Activated B cell treated with CpG ODN at 0.5 μM for 24 hours (primary cell): ENCODE results near the gene KCNIP1. TPM values are rescaled to one million over a fixed set of nuclear protein-coding genes. Genes with fewer than 3 reads are reported as not detected.

Experiments
- ATAC-seq: fragments of 200-7000 bp; cut with Tn5 transposase; one replicate; pipeline ENCODE4 v1.10.0; 2021; ENCODE audit warnings: low read depth, mild to moderate bottlenecking, moderate library complexity
- CTCF ChIA-PET: fragments of 350-600 bp; sonication (Branson Sonifier 250); formaldehyde crosslinking; loops from one replicate; lab custom pipeline; 2021; ENCODE audit warnings: antibody characterized with exemption; lab: Charles Lee
- POLR2A ChIA-PET: fragments of 350-600 bp; sonication (Branson Sonifier 250); formaldehyde crosslinking; loops from one replicate; lab custom pipeline; 2021; ENCODE audit warnings: antibody characterized with exemption; lab: Charles Lee
- DNase-seq: peaks from one replicate; pipeline ENCODE4 v3.0.0; 2022
- H3K27ac Mint-ChIP-seq: one replicate; pipeline ENCODE4 v1.8.0; 2020; ENCODE audit warnings: mixed read lengths
- H3K27me3 Mint-ChIP-seq: one replicate; pipeline ENCODE4 v1.8.0; 2021; ENCODE audit warnings: mixed read lengths
- H3K36me3 Mint-ChIP-seq: one replicate; pipeline ENCODE4 v1.8.0; 2021; ENCODE audit warnings: low read depth, mixed read lengths
- H3K4me1 Mint-ChIP-seq: one replicate; pipeline ENCODE4 v1.8.0; 2021; ENCODE audit warnings: mixed read lengths
- H3K4me3 Mint-ChIP-seq: one replicate; pipeline ENCODE4 v1.8.0; 2020; ENCODE audit warnings: mild to moderate bottlenecking, mixed read lengths
- H3K9me3 Mint-ChIP-seq: one replicate; pipeline ENCODE4 v1.8.0; 2020; ENCODE audit warnings: mixed read lengths
- CTCF ChIP-seq: fragments of 200-600 bp; IDR thresholded peaks from one replicate; pipeline ENCODE4 v1.8.0; 2022; ENCODE audit warnings: antibody characterized with exemption, mild to moderate bottlenecking
- intact Hi-C: fragments of 100-400 bp; cut with micrococcal nuclease; formaldehyde crosslinking; loops from one replicate; pipeline ENCODE4 v1.15.1; 2024
- total RNA-seq: library from RNA; stranded (reverse); gene quantifications from 2 replicates; pipeline ENCODE4 v1.2.3, GENCODE V29; 2022

Gene KCNIP1
- total RNA-seq, 1 donor from 2014 or later = not detected

DNA sequence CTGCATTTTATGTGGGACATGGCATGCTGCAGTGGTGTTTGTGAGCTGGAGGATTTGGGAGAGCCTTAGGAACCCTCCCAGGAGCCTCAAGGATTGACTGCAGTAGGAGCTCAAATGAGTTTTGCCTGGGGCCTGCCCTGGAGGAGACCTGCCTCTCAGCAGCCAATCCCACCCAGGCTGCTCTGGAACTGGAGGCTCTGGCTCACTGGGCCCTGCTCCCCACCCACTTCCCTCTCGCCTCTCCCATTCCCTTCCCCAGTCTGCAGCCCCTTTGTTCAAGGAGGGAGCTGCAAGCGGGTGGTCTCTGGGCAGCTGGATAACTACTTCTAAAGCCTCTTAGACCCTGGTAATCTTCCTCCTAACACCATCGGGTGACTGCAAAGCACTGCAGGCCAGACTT is 24.2 kb downstream of the KCNIP1 start:
- H3K36me3 Mint-ChIP-seq = no peaks in the 10 kb centered on the region
- no peak overlapping the region for H3K27ac Mint-ChIP-seq
- H3K9me3 Mint-ChIP-seq = no peaks in the 10 kb centered on the region
- H3K27me3 Mint-ChIP-seq = no peaks in the 10 kb centered on the region
- POLR2A ChIA-PET = no interaction called here
- no peak for TF ChIP-seq CTCF
- H3K4me1 Mint-ChIP-seq = no peaks in the 10 kb centered on the region
- CTCF ChIA-PET = no interaction called here
- DNase-seq (no peak), ATAC-seq (no peak)
- intact Hi-C loops = no loop called here
- H3K4me3 Mint-ChIP-seq = no peak overlapping the region

GRCh38 chr5:170528976-170529375 is 25.2 kb downstream of the KCNIP1 start:
- DNase-seq = no peak
- Mint-ChIP-seq H3K9me3 (no peaks in the 10 kb centered on the region), H3K36me3 (no peaks in the 10 kb centered on the region), H3K4me1 (no peaks in the 10 kb centered on the region), H3K27ac (no peak overlapping the region), H3K27me3 (peaks cover 4% of the 10 kb centered on the region), H3K4me3 (no peak overlapping the region)
- ATAC-seq = no peak
- no peak for TF ChIP-seq CTCF
- intact Hi-C loops = no loop called here
- ChIA-PET POLR2A (no interaction called here), CTCF (no interaction called here)

DNA sequence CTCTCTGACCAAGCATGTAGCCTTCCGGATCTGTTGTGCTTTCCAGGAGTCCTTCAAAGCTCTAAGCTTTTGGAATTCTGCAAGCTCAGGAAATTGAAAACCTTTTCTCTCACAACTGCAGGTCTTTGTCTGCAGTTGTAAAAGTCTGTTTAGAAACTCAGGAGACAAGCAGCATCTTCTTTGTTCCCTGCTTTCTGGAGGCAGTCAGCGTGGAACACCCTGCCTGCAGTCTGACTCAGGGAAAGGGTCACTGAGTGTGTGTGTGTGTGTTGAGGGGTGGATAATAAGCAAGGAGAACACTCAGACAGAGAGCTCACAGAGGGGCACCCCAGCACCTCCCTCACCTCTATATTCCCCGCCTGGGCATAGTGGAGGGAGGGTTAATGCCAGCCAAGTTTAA is 29.1 kb downstream of the KCNIP1 start:
- Mint-ChIP-seq H3K27me3 (peaks cover 7% of the 10 kb centered on the region), H3K36me3 (no peaks in the 10 kb centered on the region), H3K27ac (no peak overlapping the region), H3K9me3 (no peaks in the 10 kb centered on the region), H3K4me3 (no peak overlapping the region), H3K4me1 (no peaks in the 10 kb centered on the region)
- ChIA-PET CTCF (no interaction called here), POLR2A (no interaction called here)
- no peak for TF ChIP-seq CTCF
- intact Hi-C loops = no loop called here
- DNase-seq = no peak
- no peak for ATAC-seq

- ChIA-PET POLR2A (no interaction called here), CTCF (no interaction called here)
- Mint-ChIP-seq H3K9me3 (no peaks in the 10 kb centered on the region), H3K27me3 (peaks cover 7% of the 10 kb centered on the region), H3K36me3 (no peaks in the 10 kb centered on the region), H3K4me3 (no peak overlapping the region), H3K27ac (no peak overlapping the region), H3K4me1 (no peaks in the 10 kb centered on the region)
- ATAC-seq (no peak), DNase-seq (no peak)
- intact Hi-C loops = no loop called here
- TF ChIP-seq CTCF = no peak
Measured at GRCh38 chr5:170533383-170533782, 29.6 kb downstream of the KCNIP1 start.

DNA sequence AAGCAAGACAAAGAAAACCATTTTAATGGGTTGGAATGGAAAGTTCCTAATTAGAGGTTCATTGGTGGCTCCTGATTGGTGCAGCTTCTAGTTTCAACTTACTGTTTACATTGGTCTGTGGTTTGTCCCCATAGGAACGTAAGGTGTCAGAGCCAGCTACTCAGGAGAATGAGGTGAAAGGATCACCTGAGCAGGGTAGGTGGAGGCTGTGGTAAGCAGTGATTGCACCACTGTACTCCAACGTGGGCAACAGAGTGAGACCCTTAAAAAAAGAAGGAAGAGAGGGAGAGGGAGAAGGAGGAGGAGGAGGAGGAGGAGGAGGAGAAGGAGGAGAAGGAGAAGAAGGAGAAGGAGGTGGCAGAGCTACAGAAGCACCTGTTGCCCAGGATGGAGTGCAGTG is 30.4 kb downstream of the KCNIP1 start:
- Mint-ChIP-seq H3K27me3 (peaks cover 9% of the 10 kb centered on the region), H3K9me3 (no peaks in the 10 kb centered on the region), H3K36me3 (no peaks in the 10 kb centered on the region), H3K4me1 (no peaks in the 10 kb centered on the region), H3K27ac (no peak overlapping the region), H3K4me3 (no peak overlapping the region)
- DNase-seq (no peak), ATAC-seq (no peak)
- POLR2A ChIA-PET = no interaction called here
- CTCF ChIA-PET = no interaction called here
- intact Hi-C loops = no loop called here
- no peak for TF ChIP-seq CTCF
